Panc1 (cell line): Measurements from ENCODE around the gene RBBP8. TPM values are rescaled to one million over a fixed set of nuclear protein-coding genes. Genes with fewer than 3 reads are reported as not detected.

Experiments
- ATAC-seq: fragments of 200-7000 bp; cut with Tn5 transposase; 2 replicates; pipeline ENCODE4 v1.9.1; 2020; ENCODE audit warnings: mild to moderate bottlenecking, moderate library complexity
- BruUV-seq: library from RNA; stranded (reverse); fragments of 400-500 nt; replicated peaks from 2 replicates; lab custom pipeline; 2021; lab: Mats Ljungman, UMichigan
- CTCF ChIA-PET: fragments of 300-600 bp; sonication (Branson Sonifier 250); formaldehyde crosslinking; loops from one replicate; lab custom pipeline; 2022; ENCODE audit warnings: antibody characterized with exemption; lab: Charles Lee
- POLR2A ChIA-PET: fragments of 300-600 bp; sonication (Branson Sonifier 250); formaldehyde crosslinking; loops from one replicate; lab custom pipeline; 2022; ENCODE audit warnings: antibody characterized with exemption; lab: Charles Lee
- DNase-seq: peaks from one replicate; pipeline ENCODE4 v3.0.0-alpha.2; 2010; ENCODE audit warnings: low read depth, low spot score
- H3K27ac ChIP-seq: 2 replicates; pipeline ENCODE4 v1.5.1; 2011; ENCODE audit warnings: mild to moderate bottlenecking, low read length, inconsistent platforms
- H3K27me3 ChIP-seq: fragments of 200-500 bp; sonication (Bioruptor generic); 2 replicates; pipeline ENCODE4 v1.6.0; 2014; ENCODE audit warnings: low read length, inconsistent platforms; ENCODE audit not compliant: control insufficient read depth, insufficient read depth
- H3K36me3 ChIP-seq: fragments of 200-500 bp; sonication (Bioruptor generic); 2 replicates; pipeline ENCODE4 v1.5.1; 2014; ENCODE audit warnings: inconsistent platforms, mild to moderate bottlenecking, low read length, moderate library complexity; ENCODE audit not compliant: control insufficient read depth, insufficient read depth
- H3K4me1 ChIP-seq: 2 replicates; pipeline ENCODE4 v1.5.1; 2011; ENCODE audit warnings: inconsistent platforms, mild to moderate bottlenecking, low read length, moderate library complexity; ENCODE audit not compliant: control insufficient read depth, insufficient read depth
- H3K4me3 ChIP-seq, 2 experiments: 2 replicates each; pipeline ENCODE4 v1.5.1; 2011 to 2012; ENCODE audit warnings: low read depth in 2 of 2, low read length in 2 of 2, mild to moderate bottlenecking in 2 of 2, inconsistent platforms in 1 of 2, moderate library complexity in 1 of 2
- H3K9me3 ChIP-seq: fragments of 200-500 bp; sonication (Bioruptor generic); 2 replicates; pipeline ENCODE4 v1.5.1; 2014; ENCODE audit warnings: low read depth, mild to moderate bottlenecking, inconsistent platforms, low read length, moderate library complexity; ENCODE audit not compliant: control insufficient read depth, insufficient read depth
- POLR2AphosphoS5 ChIP-seq: IDR thresholded peaks from 2 replicates; pipeline ENCODE4 v1.6.1; 2012; ENCODE audit warnings: mild to moderate bottlenecking, low read depth, low read length, moderate library complexity
- SIN3A ChIP-seq: IDR thresholded peaks from 2 replicates; pipeline ENCODE4 v1.6.1; 2012; ENCODE audit warnings: low read depth, mild to moderate bottlenecking, low read length, moderate library complexity, borderline replicate concordance; ENCODE audit not compliant: insufficient read depth
- TCF7L2 ChIP-seq: IDR thresholded peaks from 2 replicates; pipeline ENCODE4 v1.6.1; 2011; ENCODE audit warnings: mild to moderate bottlenecking, low read depth, low read length, inconsistent platforms
- in situ Hi-C: cut with HindIII; loops from 2 replicates; pipeline ENCODE4 v1.10.0; 2016; ENCODE audit warnings: low sequenced_read_pairs, low pct_unique_long_range_greater_than_20kb
- intact Hi-C: fragments of 100-400 bp; cut with micrococcal nuclease; formaldehyde crosslinking; loops from one replicate; pipeline ENCODE4 v1.10.0; 2022; ENCODE audit not compliant: unreplicated experiment
- total RNA-seq: library from RNA; stranded (reverse); gene quantifications from one replicate; pipeline ENCODE4 v1.2.1, GENCODE V29; 2021; ENCODE audit not compliant: unreplicated experiment
- TF ChIP-seq, protein P1 (sequence below), 2 experiments: IDR thresholded peaks; 2 replicates each; pipeline ENCODE4 v1.6.1; 2011 to 2012; ENCODE audit warnings: low read depth in 2 of 2, control low read depth in 1 of 2, low read length in 1 of 2, mild to moderate bottlenecking in 1 of 2, moderate library complexity in 1 of 2; ENCODE audit not compliant: insufficient read depth in 1 of 2
- TF ChIP-seq, protein P2 (sequence below): fragments of 450-650 bp; IDR thresholded peaks from 2 replicates; pipeline ENCODE4 v1.5.1; 2017; ENCODE audit warnings: mild to moderate bottlenecking

Gene RBBP8
- total RNA-seq, 1 experiment from 2014 or later = 62.8 TPM

DNA sequence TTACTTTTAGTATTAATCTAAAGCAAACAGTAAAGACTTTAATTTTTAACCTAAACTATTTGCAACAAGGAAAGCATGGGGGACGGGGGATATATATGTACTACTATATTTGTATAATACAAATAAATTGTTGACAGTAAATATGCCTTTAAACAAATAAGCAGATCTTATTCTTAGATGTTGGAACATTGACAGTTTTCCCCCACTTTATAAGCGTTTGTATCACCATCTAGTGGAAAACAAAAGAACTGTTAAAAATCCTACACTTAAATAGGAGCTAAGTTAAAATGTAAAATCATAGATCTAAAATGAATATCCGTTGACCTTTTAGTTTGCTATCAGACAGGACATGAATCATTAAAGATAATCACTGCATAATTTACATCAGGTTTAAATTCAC lies 50.0 kb downstream of the RBBP8 start:
- Histone ChIP-seq H3K9me3 (no peaks in the 10 kb centered on the region), H3K36me3 (peaks cover 3% of the 10 kb centered on the region; the same call in 1 of the 2 replicates), H3K27ac (no peak overlapping the region), H3K4me3 (no peak overlapping the region), H3K27me3 (no peaks in the 10 kb centered on the region), H3K4me1 (no peaks in the 10 kb centered on the region)
- TF ChIP-seq POLR2AphosphoS5 = no peak
- TF ChIP-seq, protein P1, sequence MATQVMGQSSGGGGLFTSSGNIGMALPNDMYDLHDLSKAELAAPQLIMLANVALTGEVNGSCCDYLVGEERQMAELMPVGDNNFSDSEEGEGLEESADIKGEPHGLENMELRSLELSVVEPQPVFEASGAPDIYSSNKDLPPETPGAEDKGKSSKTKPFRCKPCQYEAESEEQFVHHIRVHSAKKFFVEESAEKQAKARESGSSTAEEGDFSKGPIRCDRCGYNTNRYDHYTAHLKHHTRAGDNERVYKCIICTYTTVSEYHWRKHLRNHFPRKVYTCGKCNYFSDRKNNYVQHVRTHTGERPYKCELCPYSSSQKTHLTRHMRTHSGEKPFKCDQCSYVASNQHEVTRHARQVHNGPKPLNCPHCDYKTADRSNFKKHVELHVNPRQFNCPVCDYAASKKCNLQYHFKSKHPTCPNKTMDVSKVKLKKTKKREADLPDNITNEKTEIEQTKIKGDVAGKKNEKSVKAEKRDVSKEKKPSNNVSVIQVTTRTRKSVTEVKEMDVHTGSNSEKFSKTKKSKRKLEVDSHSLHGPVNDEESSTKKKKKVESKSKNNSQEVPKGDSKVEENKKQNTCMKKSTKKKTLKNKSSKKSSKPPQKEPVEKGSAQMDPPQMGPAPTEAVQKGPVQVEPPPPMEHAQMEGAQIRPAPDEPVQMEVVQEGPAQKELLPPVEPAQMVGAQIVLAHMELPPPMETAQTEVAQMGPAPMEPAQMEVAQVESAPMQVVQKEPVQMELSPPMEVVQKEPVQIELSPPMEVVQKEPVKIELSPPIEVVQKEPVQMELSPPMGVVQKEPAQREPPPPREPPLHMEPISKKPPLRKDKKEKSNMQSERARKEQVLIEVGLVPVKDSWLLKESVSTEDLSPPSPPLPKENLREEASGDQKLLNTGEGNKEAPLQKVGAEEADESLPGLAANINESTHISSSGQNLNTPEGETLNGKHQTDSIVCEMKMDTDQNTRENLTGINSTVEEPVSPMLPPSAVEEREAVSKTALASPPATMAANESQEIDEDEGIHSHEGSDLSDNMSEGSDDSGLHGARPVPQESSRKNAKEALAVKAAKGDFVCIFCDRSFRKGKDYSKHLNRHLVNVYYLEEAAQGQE (IDR thresholded peaks at IDR 0.05; ENCODE audit: insufficient read depth in 1 of 2, low read depth in 2 of 2, low read length in 1 of 2) = no peak
- no peak for TF ChIP-seq TCF7L2
- TF ChIP-seq, protein P2, sequence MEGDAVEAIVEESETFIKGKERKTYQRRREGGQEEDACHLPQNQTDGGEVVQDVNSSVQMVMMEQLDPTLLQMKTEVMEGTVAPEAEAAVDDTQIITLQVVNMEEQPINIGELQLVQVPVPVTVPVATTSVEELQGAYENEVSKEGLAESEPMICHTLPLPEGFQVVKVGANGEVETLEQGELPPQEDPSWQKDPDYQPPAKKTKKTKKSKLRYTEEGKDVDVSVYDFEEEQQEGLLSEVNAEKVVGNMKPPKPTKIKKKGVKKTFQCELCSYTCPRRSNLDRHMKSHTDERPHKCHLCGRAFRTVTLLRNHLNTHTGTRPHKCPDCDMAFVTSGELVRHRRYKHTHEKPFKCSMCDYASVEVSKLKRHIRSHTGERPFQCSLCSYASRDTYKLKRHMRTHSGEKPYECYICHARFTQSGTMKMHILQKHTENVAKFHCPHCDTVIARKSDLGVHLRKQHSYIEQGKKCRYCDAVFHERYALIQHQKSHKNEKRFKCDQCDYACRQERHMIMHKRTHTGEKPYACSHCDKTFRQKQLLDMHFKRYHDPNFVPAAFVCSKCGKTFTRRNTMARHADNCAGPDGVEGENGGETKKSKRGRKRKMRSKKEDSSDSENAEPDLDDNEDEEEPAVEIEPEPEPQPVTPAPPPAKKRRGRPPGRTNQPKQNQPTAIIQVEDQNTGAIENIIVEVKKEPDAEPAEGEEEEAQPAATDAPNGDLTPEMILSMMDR = peak; percentile 42; the same call in 1 of the 2 replicates
- no peak for TF ChIP-seq SIN3A
- intact Hi-C loops (loop anchor here (5.0 to 10.0 kb wide), 2 partner anchors 48 to 186 kb away; partner anchors contain the start of gene RBBP8), in situ Hi-C loops (no loop called here)
- BruUV-seq = no TSS peak
- DNase-seq (peak; percentile 27), ATAC-seq (peak; percentile 41; the same call in 1 of the 2 replicates)
- ChIA-PET CTCF (interaction anchor here (0.5 to 1.0 kb wide), 6 partner anchors 17 to 184 kb away, joined by 3 to 10 read pairs (median 3); partner anchors contain the start of gene RBBP8), POLR2A (interaction anchor here (0.6 kb wide), 1 partner anchor 602 kb away, joined by 3 read pairs; no protein-coding TSS in a partner anchor)

DNA sequence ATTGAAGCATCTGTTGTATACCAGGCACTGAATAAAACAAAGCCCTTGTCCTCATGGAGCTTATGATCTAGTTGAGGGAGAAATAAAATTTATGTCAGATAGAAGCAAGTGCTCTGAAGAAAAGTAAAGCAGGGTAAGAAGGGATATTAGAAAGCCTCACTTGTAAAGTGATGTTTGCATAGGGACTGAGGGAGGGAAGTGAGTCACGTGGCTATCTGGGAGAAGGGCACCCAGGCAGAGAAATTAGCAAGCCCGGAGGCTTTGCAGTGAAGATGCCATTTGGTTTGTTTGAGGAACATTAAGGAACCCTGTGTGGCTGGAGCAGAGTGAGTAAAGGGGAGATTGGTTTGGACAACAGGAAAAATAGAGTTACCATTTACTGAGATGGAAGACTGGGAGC lies 52.1 kb downstream of the RBBP8 start:
- no peak for TF ChIP-seq TCF7L2
- no peak for TF ChIP-seq SIN3A
- TF ChIP-seq, protein P2 = no peak
- TF ChIP-seq, protein P1 (IDR thresholded peaks at IDR 0.05; ENCODE audit: insufficient read depth in 1 of 2, low read depth in 2 of 2, low read length in 1 of 2) = no peak
- TF ChIP-seq POLR2AphosphoS5 = no peak
- Histone ChIP-seq H3K9me3 (no peaks in the 10 kb centered on the region), H3K27ac (no peak overlapping the region), H3K4me3 (no peak overlapping the region), H3K4me1 (no peaks in the 10 kb centered on the region), H3K36me3 (peaks cover 16% of the 10 kb centered on the region; the same call in 1 of the 2 replicates), H3K27me3 (no peaks in the 10 kb centered on the region)
- ATAC-seq = no peak
- in situ Hi-C loops (no loop called here), intact Hi-C loops (loop anchor here (10.0 kb wide), 1 partner anchor 50 kb away; the partner anchor contains the start of gene RBBP8)
- no TSS peak for BruUV-seq
- DNase-seq = no peak
- ChIA-PET POLR2A (no interaction called here), CTCF (no interaction called here)
